SU-DHL-6 (cell line): ENCODE data around the gene VAMP5.
"Not testable (repeated sequence)": the region's sequence is repeated elsewhere in the genome, so short reads cannot be mapped to it uniquely, and the experiment has no call there.

ENCODE experiments used
- EZH2phosphoT487 ChIP-seq: fragments of 200-600 bp; sonication (generic), shearing (Covaris generic); conservative IDR thresholded peaks from 2 replicates; pipeline ENCODE4 v1.6.1; 2018; ENCODE audit warnings: mild to moderate bottlenecking, antibody characterized with exemption, low read length, moderate library complexity, mixed read lengths
- TF ChIP-seq, protein P1 (sequence below): fragments of 200-600 bp; sonication (generic); IDR thresholded peaks from one replicate; pipeline ENCODE4 v1.5.1; 2017; ENCODE audit warnings: antibody characterized with exemption, mild to moderate bottlenecking, low read length, moderate library complexity; ENCODE audit not compliant: insufficient read depth, poor library complexity, severe bottlenecking

DNA sequence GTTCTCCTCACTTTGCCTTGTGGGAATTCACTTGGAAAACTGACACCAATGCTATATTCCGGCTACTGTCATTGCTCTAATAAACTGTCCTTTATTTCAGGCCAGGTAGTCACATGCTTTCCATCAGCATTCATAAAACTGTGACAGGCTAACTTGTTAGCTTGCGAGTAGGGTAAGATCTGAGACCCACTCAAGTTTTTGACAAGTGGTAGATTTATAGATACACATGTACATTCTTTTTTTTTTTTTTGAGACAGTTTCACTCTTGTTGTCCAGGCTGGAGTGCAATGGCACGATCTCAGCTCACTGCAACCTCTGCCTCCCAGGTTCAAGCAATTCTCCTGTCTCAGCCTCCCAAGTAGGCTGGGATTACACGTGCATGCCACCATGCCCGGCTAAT lies 33.5 kb downstream of the VAMP5 start:
- TF ChIP-seq, protein P1, sequence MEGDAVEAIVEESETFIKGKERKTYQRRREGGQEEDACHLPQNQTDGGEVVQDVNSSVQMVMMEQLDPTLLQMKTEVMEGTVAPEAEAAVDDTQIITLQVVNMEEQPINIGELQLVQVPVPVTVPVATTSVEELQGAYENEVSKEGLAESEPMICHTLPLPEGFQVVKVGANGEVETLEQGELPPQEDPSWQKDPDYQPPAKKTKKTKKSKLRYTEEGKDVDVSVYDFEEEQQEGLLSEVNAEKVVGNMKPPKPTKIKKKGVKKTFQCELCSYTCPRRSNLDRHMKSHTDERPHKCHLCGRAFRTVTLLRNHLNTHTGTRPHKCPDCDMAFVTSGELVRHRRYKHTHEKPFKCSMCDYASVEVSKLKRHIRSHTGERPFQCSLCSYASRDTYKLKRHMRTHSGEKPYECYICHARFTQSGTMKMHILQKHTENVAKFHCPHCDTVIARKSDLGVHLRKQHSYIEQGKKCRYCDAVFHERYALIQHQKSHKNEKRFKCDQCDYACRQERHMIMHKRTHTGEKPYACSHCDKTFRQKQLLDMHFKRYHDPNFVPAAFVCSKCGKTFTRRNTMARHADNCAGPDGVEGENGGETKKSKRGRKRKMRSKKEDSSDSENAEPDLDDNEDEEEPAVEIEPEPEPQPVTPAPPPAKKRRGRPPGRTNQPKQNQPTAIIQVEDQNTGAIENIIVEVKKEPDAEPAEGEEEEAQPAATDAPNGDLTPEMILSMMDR, result not testable (repeated sequence)
- not testable (repeated sequence) for TF ChIP-seq EZH2phosphoT487
